Testis (tissue), 3 donors: ENCODE results near the gene CBFA2T3. TPM values are rescaled to one million over a fixed set of nuclear protein-coding genes. Genes with fewer than 3 reads are reported as not detected.

Source experiments
- DNase-seq: peaks from one replicate; pipeline ENCODE4 v3.0.0-alpha.2; 2019
- H3K27ac ChIP-seq, 2 donors: fragments of 200-600 bp; sonication (generic); one replicate each; pipeline ENCODE4 v1.5.1; 2019
- H3K27me3 ChIP-seq: fragments of 200-600 bp; sonication (generic); one replicate; pipeline ENCODE4 v1.5.1; 2019
- H3K36me3 ChIP-seq: fragments of 200-600 bp; sonication (generic); one replicate; pipeline ENCODE4 v1.5.1; 2017; ENCODE audit warnings: low read depth; ENCODE audit errors: missing control alignments
- H3K4me1 ChIP-seq: fragments of 200-600 bp; sonication (generic); one replicate; pipeline ENCODE4 v1.5.1; 2019
- H3K4me3 ChIP-seq, 2 donors: fragments of 200-600 bp; sonication (generic); one replicate each; pipeline ENCODE4 v1.5.1; 2017 to 2019
- H3K9me3 ChIP-seq: fragments of 200-600 bp; sonication (generic); one replicate; pipeline ENCODE4 v1.5.1; 2017
- CTCF ChIP-seq, 3 experiments: fragments of 450-650 bp in 2 of 3; fragments of 200-600 bp in 1 of 3; sonication (generic) in 1 of 3; IDR thresholded peaks; one replicate each; pipeline ENCODE4 v1.5.1; 2016 to 2019; ENCODE audit warnings: antibody characterized with exemption in 3 of 3, mild to moderate bottlenecking in 2 of 3, moderate library complexity in 1 of 3
- POLR2A ChIP-seq: fragments of 450-650 bp; IDR thresholded peaks from one replicate; pipeline ENCODE4 v1.6.1; 2017; ENCODE audit warnings: antibody characterized with exemption, mild to moderate bottlenecking, moderate library complexity
- WGBS, 2 donors: methylation state at CpG; one replicate each; pipeline ENCODE4 v1.1.5; 2018; 5-methylcytosine and 5-hydroxymethylcytosine counted together
- intact Hi-C: fragments of 100-400 bp; cut with DNase I; formaldehyde crosslinking; loops from one replicate; pipeline ENCODE4 v1.15.1; 2023; ENCODE audit warnings: low total_unique reads
- polyA plus RNA-seq: library from polyadenylated mRNA; stranded (reverse); fragments of 350-450 nt; fragmentation: Illumina TruSeq; extraction: RNeasy Lipid Tissue Mini Kit (QIAGEN cat#74804); gene quantifications from one replicate; pipeline ENCODE4 v1.2.3, GENCODE V29; 2014; ENCODE audit warnings: low read depth, low replicate concordance; ENCODE audit not compliant: insufficient read depth
- total RNA-seq, 2 donors: library from RNA; depleted of rRNA; stranded (reverse); fragments of >200 nt; gene quantifications; one replicate each; pipeline ENCODE4 v1.2.3, GENCODE V29; 2016

CBFA2T3 gene
- total and polyA plus RNA-seq, 3 donors from 2014 or later: 7.1 to 11.9 (median 9.2) TPM

- Histone ChIP-seq H3K4me3 (no peak overlapping the region), H3K36me3 (no peaks in the 10 kb centered on the region), H3K4me1 (peaks cover 4% of the 10 kb centered on the region), H3K9me3 (no peaks in the 10 kb centered on the region), H3K27ac (no peak overlapping the region), H3K27me3 (no peaks in the 10 kb centered on the region)
- TF ChIP-seq POLR2A: no peak
- TF ChIP-seq CTCF (IDR thresholded peaks at IDR 0.05): no peak
- DNase-seq: no peak
- 61 to 62% methylated on average over 28 to 37 of the region's 37 CpGs for WGBS, 2 donors
- intact Hi-C loops: no loop called here
These were observed 106.2 kb downstream of the CBFA2T3 start for GRCh38 chr16:88870608-88871348.

DNA sequence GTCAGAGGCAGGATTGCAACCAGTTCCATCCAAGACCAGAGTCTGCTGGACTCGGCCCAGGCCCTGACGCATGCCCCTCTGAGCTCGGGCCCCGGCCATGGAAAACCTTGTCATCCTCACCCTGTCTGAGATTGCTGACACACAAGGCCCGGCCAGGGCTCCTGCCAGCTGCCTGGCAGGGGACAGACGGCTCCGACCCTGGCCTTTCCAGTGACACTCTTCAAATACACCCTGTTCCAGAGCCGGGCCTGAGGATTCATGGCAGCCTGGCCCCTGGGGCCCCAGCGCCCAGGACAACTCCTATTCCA is 107.4 kb downstream of the CBFA2T3 start:
- Histone ChIP-seq H3K36me3 (no peaks in the 10 kb centered on the region), H3K27ac (no peak overlapping the region), H3K9me3 (no peaks in the 10 kb centered on the region), H3K4me1 (peaks cover 4% of the 10 kb centered on the region), H3K4me3 (no peak overlapping the region), H3K27me3 (no peaks in the 10 kb centered on the region)
- no peak for TF ChIP-seq CTCF (IDR thresholded peaks at IDR 0.05)
- TF ChIP-seq POLR2A: no peak
- intact Hi-C loops: no loop called here
- no peak for DNase-seq
- WGBS, 2 donors: 85 to 92% methylated on average over 9 of the region's 9 CpGs

- no peak overlapping the region for H3K27ac ChIP-seq
- WGBS, 2 donors: 90 to 91% methylated on average over 19 to 27 of the region's 27 CpGs
- intact Hi-C loops: no loop called here
- DNase-seq: no peak
- no peaks in the 10 kb centered on the region for H3K9me3 ChIP-seq
- TF ChIP-seq POLR2A (no peak), CTCF (IDR thresholded peaks at IDR 0.05) (no peak)
- peaks cover 4% of the 10 kb centered on the region for H3K4me1 ChIP-seq
- no peaks in the 10 kb centered on the region for H3K36me3 ChIP-seq
- no peaks in the 10 kb centered on the region for H3K27me3 ChIP-seq
- no peak overlapping the region for H3K4me3 ChIP-seq
These were observed 107.9 kb downstream of the CBFA2T3 start for GRCh38 chr16:88868974-88869672.

GRCh38 chr16:88867581-88868246 is 109.3 kb downstream of the CBFA2T3 start:
- intact Hi-C loops: no loop called here
- Histone ChIP-seq H3K4me1 (peaks cover 4% of the 10 kb centered on the region), H3K36me3 (no peaks in the 10 kb centered on the region), H3K27ac (no peak overlapping the region), H3K27me3 (no peaks in the 10 kb centered on the region), H3K9me3 (no peaks in the 10 kb centered on the region), H3K4me3 (no peak overlapping the region)
- TF ChIP-seq POLR2A: no peak
- TF ChIP-seq CTCF (IDR thresholded peaks at IDR 0.05): no peak
- no peak for DNase-seq
- 78 to 100% methylated on average over 4 to 24 of the region's 24 CpGs for WGBS, 2 donors
